Measurements from ENCODE around the gene PRKCE.

PRKCE gene

GRCh38 chr2:46040563-46041155 lies 389.2 kb downstream of the PRKCE start:
- no peaks in the 10 kb centered on the region for H3K9me3 ChIP-seq (ENCODE audit: control insufficient read depth, low read length)
- no peak overlapping the region for H3K4me3 ChIP-seq (ENCODE audit: insufficient read depth, low read depth, low read length)
- WGBS, 2 experiments = 95 to 96% methylated on average over 7 of the region's 7 CpGs
- H3K4me1 ChIP-seq (ENCODE audit: control insufficient read depth, insufficient read depth, low read length) = peaks cover under 1% of the 10 kb centered on the region
- no peaks in the 10 kb centered on the region for H3K27me3 ChIP-seq (ENCODE audit: control insufficient read depth, insufficient read depth, low read length, poor library complexity, severe bottlenecking)
- no peak overlapping the region for H3K27ac ChIP-seq (ENCODE audit: insufficient read depth, low read depth, low read length, poor library complexity, severe bottlenecking)
- H3K36me3 ChIP-seq (ENCODE audit: control insufficient read depth, insufficient read depth, low read length) = no peaks in the 10 kb centered on the region

DNA sequence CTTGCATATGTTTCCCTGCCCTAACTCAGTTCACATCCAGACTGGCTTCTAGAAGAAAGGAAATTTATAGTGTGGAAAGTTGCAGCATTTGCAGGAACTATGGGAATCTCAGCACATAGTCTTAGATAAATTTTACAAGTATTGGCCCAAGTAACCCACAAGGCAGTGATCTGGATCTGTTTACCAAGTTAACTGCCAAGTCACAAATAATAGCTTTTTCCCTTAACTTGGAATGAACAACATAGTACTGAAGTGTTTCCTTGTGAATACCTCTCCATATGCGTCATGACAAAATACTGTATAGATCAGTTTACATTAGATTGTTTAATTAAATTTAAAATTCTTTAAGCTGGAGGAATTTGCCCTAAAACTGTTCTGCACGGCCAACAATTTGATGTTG lies 390.0 kb downstream of the PRKCE start:
- 87 to 100% methylated on average over 1 to 2 of the region's 2 CpGs for WGBS, 2 experiments
- no peak overlapping the region for H3K27ac ChIP-seq (ENCODE audit: insufficient read depth, low read depth, low read length, poor library complexity, severe bottlenecking)

GRCh38 chr2:46042207-46042637 lies 390.7 kb downstream of the PRKCE start:
- H3K27me3 ChIP-seq (ENCODE audit: control insufficient read depth, insufficient read depth, low read length, poor library complexity, severe bottlenecking) = no peaks in the 10 kb centered on the region
- H3K9me3 ChIP-seq (ENCODE audit: control insufficient read depth, low read length) = no peaks in the 10 kb centered on the region
- 84 to 93% methylated on average over 4 of the region's 4 CpGs for WGBS, 2 experiments
- H3K4me1 ChIP-seq (ENCODE audit: control insufficient read depth, insufficient read depth, low read length) = peaks cover 6% of the 10 kb centered on the region
- H3K27ac ChIP-seq (ENCODE audit: insufficient read depth, low read depth, low read length, poor library complexity, severe bottlenecking) = no peak overlapping the region
- H3K36me3 ChIP-seq (ENCODE audit: control insufficient read depth, insufficient read depth, low read length) = no peaks in the 10 kb centered on the region
- no peak overlapping the region for H3K4me3 ChIP-seq (ENCODE audit: insufficient read depth, low read depth, low read length)

More for the DNA sequence above, 390.0 kb downstream of the PRKCE start:
- no peaks in the 10 kb centered on the region for H3K36me3 ChIP-seq (ENCODE audit: control insufficient read depth, insufficient read depth, low read length)
- no peak overlapping the region for H3K4me3 ChIP-seq (ENCODE audit: insufficient read depth, low read depth, low read length)
- peaks cover 6% of the 10 kb centered on the region for H3K4me1 ChIP-seq (ENCODE audit: control insufficient read depth, insufficient read depth, low read length)
- H3K9me3 ChIP-seq (ENCODE audit: control insufficient read depth, low read length) = no peaks in the 10 kb centered on the region
- H3K27me3 ChIP-seq (ENCODE audit: control insufficient read depth, insufficient read depth, low read length, poor library complexity, severe bottlenecking) = no peaks in the 10 kb centered on the region

GRCh38 chr2:46042711-46043110 lies 391.2 kb downstream of the PRKCE start:
- no peak overlapping the region for H3K27ac ChIP-seq (ENCODE audit: insufficient read depth, low read depth, low read length, poor library complexity, severe bottlenecking)
- no peaks in the 10 kb centered on the region for H3K27me3 ChIP-seq (ENCODE audit: control insufficient read depth, insufficient read depth, low read length, poor library complexity, severe bottlenecking)
- H3K4me3 ChIP-seq (ENCODE audit: insufficient read depth, low read depth, low read length) = no peak overlapping the region
- no peaks in the 10 kb centered on the region for H3K36me3 ChIP-seq (ENCODE audit: control insufficient read depth, insufficient read depth, low read length)
- H3K9me3 ChIP-seq (ENCODE audit: control insufficient read depth, low read length) = no peaks in the 10 kb centered on the region
- H3K4me1 ChIP-seq (ENCODE audit: control insufficient read depth, insufficient read depth, low read length) = peaks cover 6% of the 10 kb centered on the region
- 92 to 94% methylated on average over 3 of the region's 3 CpGs for WGBS, 2 experiments

DNA sequence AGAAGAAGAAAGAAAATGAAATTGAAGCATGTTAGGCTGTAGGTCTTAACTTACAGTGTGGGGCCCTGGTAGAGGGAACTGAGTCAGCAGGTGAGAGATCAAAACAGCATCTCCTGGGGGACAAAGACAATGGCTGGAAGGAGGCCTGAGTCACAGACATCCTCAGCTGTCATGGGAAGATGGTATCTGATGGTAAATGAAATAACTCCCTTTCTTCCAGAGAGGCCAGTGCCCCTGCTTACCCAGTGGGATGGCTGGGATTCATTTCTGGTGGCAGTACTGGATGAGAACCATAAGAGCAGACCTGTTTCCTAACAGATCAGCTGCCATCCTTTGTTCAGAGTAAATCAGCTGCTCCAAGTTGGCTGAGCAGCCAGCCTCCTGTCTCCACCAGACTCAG lies 394.4 kb downstream of the PRKCE start:
- Histone ChIP-seq H3K9me3 (ENCODE audit: control insufficient read depth, low read length) (no peaks in the 10 kb centered on the region), H3K36me3 (ENCODE audit: control insufficient read depth, insufficient read depth, low read length) (no peaks in the 10 kb centered on the region), H3K27me3 (ENCODE audit: control insufficient read depth, insufficient read depth, low read length, poor library complexity, severe bottlenecking) (no peaks in the 10 kb centered on the region), H3K27ac (ENCODE audit: insufficient read depth, low read depth, low read length, poor library complexity, severe bottlenecking) (no peak overlapping the region), H3K4me3 (ENCODE audit: insufficient read depth, low read depth, low read length) (no peak overlapping the region), H3K4me1 (ENCODE audit: control insufficient read depth, insufficient read depth, low read length) (peaks cover 6% of the 10 kb centered on the region)

- Histone ChIP-seq H3K36me3 (ENCODE audit: control insufficient read depth, insufficient read depth, low read length) (no peaks in the 10 kb centered on the region), H3K9me3 (ENCODE audit: control insufficient read depth, low read length) (no peaks in the 10 kb centered on the region), H3K27me3 (ENCODE audit: control insufficient read depth, insufficient read depth, low read length, poor library complexity, severe bottlenecking) (no peaks in the 10 kb centered on the region), H3K4me1 (ENCODE audit: control insufficient read depth, insufficient read depth, low read length) (peaks cover 6% of the 10 kb centered on the region), H3K27ac (ENCODE audit: insufficient read depth, low read depth, low read length, poor library complexity, severe bottlenecking) (no peak overlapping the region), H3K4me3 (ENCODE audit: insufficient read depth, low read depth, low read length) (no peak overlapping the region)
- 78 to 83% methylated on average over 5 of the region's 5 CpGs for WGBS, 2 experiments
These were observed 395.8 kb downstream of the PRKCE start for GRCh38 chr2:46047290-46047689.

GRCh38 chr2:46048693-46049092 lies 397.2 kb downstream of the PRKCE start:
- WGBS, 2 experiments = 95 to 98% methylated on average over 2 of the region's 2 CpGs
- Histone ChIP-seq H3K4me3 (ENCODE audit: insufficient read depth, low read depth, low read length) (no peak overlapping the region), H3K36me3 (ENCODE audit: control insufficient read depth, insufficient read depth, low read length) (no peaks in the 10 kb centered on the region), H3K4me1 (ENCODE audit: control insufficient read depth, insufficient read depth, low read length) (peaks cover 6% of the 10 kb centered on the region), H3K9me3 (ENCODE audit: control insufficient read depth, low read length) (no peaks in the 10 kb centered on the region), H3K27me3 (ENCODE audit: control insufficient read depth, insufficient read depth, low read length, poor library complexity, severe bottlenecking) (no peaks in the 10 kb centered on the region), H3K27ac (ENCODE audit: insufficient read depth, low read depth, low read length, poor library complexity, severe bottlenecking) (no peak overlapping the region)

- Histone ChIP-seq H3K27ac (ENCODE audit: insufficient read depth, low read depth, low read length, poor library complexity, severe bottlenecking) (no peak overlapping the region), H3K27me3 (ENCODE audit: control insufficient read depth, insufficient read depth, low read length, poor library complexity, severe bottlenecking) (no peaks in the 10 kb centered on the region), H3K36me3 (ENCODE audit: control insufficient read depth, insufficient read depth, low read length) (no peaks in the 10 kb centered on the region), H3K9me3 (ENCODE audit: control insufficient read depth, low read length) (no peaks in the 10 kb centered on the region), H3K4me1 (ENCODE audit: control insufficient read depth, insufficient read depth, low read length) (peaks cover 6% of the 10 kb centered on the region), H3K4me3 (ENCODE audit: insufficient read depth, low read depth, low read length) (no peak overlapping the region)
- WGBS, 2 experiments = 95 to 96% methylated on average over 8 of the region's 8 CpGs
These were observed 398.6 kb downstream of the PRKCE start for GRCh38 chr2:46050027-46050426.

GRCh38 chr2:46050489-46050888 lies 399.0 kb downstream of the PRKCE start:
- H3K27ac ChIP-seq (ENCODE audit: insufficient read depth, low read depth, low read length, poor library complexity, severe bottlenecking) = no peak overlapping the region
- no peak overlapping the region for H3K4me3 ChIP-seq (ENCODE audit: insufficient read depth, low read depth, low read length)
- 80 to 90% methylated on average over 2 of the region's 2 CpGs for WGBS, 2 experiments
- no peaks in the 10 kb centered on the region for H3K36me3 ChIP-seq (ENCODE audit: control insufficient read depth, insufficient read depth, low read length)
- H3K9me3 ChIP-seq (ENCODE audit: control insufficient read depth, low read length) = no peaks in the 10 kb centered on the region
- peaks cover 6% of the 10 kb centered on the region for H3K4me1 ChIP-seq (ENCODE audit: control insufficient read depth, insufficient read depth, low read length)
- H3K27me3 ChIP-seq (ENCODE audit: control insufficient read depth, insufficient read depth, low read length, poor library complexity, severe bottlenecking) = no peaks in the 10 kb centered on the region

DNA sequence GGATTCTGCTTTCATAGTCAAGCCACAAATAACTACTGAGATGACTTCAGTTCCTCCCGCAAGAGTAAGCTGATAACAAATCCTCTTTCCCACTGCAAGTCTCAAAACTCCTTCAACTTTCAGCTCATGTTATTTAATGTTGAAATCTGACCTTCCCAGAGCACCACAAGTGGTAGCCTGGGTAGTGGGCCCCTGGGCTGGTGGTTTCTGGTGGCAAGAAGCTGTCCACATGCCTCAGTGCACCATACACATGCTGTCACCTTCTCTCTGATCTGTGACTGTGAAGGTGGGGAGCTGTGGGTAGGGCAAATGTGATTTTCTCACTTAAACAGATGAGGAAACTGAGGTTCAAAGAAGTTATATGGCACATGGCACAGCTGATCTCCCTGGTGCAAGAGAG lies 399.6 kb downstream of the PRKCE start:
- Histone ChIP-seq H3K36me3 (ENCODE audit: control insufficient read depth, insufficient read depth, low read length) (no peaks in the 10 kb centered on the region), H3K27ac (ENCODE audit: insufficient read depth, low read depth, low read length, poor library complexity, severe bottlenecking) (no peak overlapping the region), H3K27me3 (ENCODE audit: control insufficient read depth, insufficient read depth, low read length, poor library complexity, severe bottlenecking) (no peaks in the 10 kb centered on the region), H3K9me3 (ENCODE audit: control insufficient read depth, low read length) (no peaks in the 10 kb centered on the region), H3K4me3 (ENCODE audit: insufficient read depth, low read depth, low read length) (no peak overlapping the region), H3K4me1 (ENCODE audit: control insufficient read depth, insufficient read depth, low read length) (peaks cover 1% of the 10 kb centered on the region)
- WGBS, 2 experiments = 92 to 97% methylated on average over 1 of the region's 1 CpG

DNA sequence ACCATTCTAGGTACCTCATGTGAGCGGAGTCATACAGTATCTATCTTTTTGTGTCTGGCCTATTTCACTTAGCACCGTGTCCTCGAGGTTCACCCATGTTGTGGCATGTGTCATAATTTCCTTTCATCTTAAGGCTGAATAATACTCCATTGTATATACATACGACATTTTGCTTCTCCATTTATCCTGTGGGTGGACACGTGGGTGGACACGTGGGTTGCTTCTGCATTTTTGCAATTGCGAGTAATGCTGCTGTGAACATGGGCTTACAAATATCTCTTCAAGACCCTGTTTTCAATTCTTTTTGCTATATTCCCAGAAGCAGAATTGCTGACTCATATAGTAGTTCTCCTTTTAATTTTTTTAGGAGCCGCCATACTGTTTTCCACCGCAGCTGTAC lies 402.1 kb downstream of the PRKCE start:
- H3K27ac ChIP-seq (ENCODE audit: insufficient read depth, low read depth, low read length, poor library complexity, severe bottlenecking) = no peak overlapping the region
- no peaks in the 10 kb centered on the region for H3K9me3 ChIP-seq (ENCODE audit: control insufficient read depth, low read length)
- no peak overlapping the region for H3K4me3 ChIP-seq (ENCODE audit: insufficient read depth, low read depth, low read length)
- no peaks in the 10 kb centered on the region for H3K36me3 ChIP-seq (ENCODE audit: control insufficient read depth, insufficient read depth, low read length)
- WGBS, 2 experiments = 94 to 95% methylated on average over 9 of the region's 9 CpGs
- no peaks in the 10 kb centered on the region for H3K27me3 ChIP-seq (ENCODE audit: control insufficient read depth, insufficient read depth, low read length, poor library complexity, severe bottlenecking)
- H3K4me1 ChIP-seq (ENCODE audit: control insufficient read depth, insufficient read depth, low read length) = no peaks in the 10 kb centered on the region

Measured in ectodermal cell (in vitro differentiated cells).